DOHH2 (cell line): ENCODE measurements around the gene CHI3L2.

Experiments
- H3F3A ChIP-seq: fragments of 200-600 bp; sonication (generic), shearing (Covaris generic); 2 replicates; pipeline ENCODE4 v1.6.0; 2016; ENCODE audit warnings: antibody characterized with exemption, mild to moderate bottlenecking; ENCODE audit not compliant: control insufficient read depth, insufficient read depth
- H3K27ac ChIP-seq: fragments of 200-600 bp; sonication (generic); 2 replicates; pipeline ENCODE4 v1.5.1; 2014; ENCODE audit warnings: low read depth, mild to moderate bottlenecking, low read length, moderate library complexity
- H3K27me3 ChIP-seq: fragments of 200-600 bp; sonication (generic); 2 replicates; pipeline ENCODE4 v1.6.1; 2014; ENCODE audit warnings: mild to moderate bottlenecking, low read length, mixed read lengths; ENCODE audit not compliant: control insufficient read depth
- H3K36me3 ChIP-seq: fragments of 200-600 bp; sonication (generic); 2 replicates; pipeline ENCODE4 v1.6.1; 2014; ENCODE audit warnings: mild to moderate bottlenecking, low read length, moderate library complexity, mixed read lengths; ENCODE audit not compliant: control insufficient read depth
- H3K4me1 ChIP-seq: fragments of 200-600 bp; sonication (generic); 2 replicates; pipeline ENCODE4 v1.6.1; 2014; ENCODE audit warnings: mild to moderate bottlenecking, low read length, mixed read lengths; ENCODE audit not compliant: control insufficient read depth
- H3K4me2 ChIP-seq: fragments of 200-600 bp; sonication (generic); 2 replicates; pipeline ENCODE4 v1.6.0; 2014; ENCODE audit warnings: mild to moderate bottlenecking, low read length, moderate library complexity
- H3K4me3 ChIP-seq: fragments of 200-600 bp; sonication (generic); 2 replicates; pipeline ENCODE4 v1.5.1; 2014; ENCODE audit warnings: mild to moderate bottlenecking, low read length, mixed read lengths
- H3K79me2 ChIP-seq: fragments of 200-600 bp; sonication (generic); 2 replicates; pipeline ENCODE4 v1.6.1; 2014; ENCODE audit warnings: mild to moderate bottlenecking, low read length, mixed read lengths; ENCODE audit not compliant: control insufficient read depth
- H3K9me2 ChIP-seq: fragments of 200-600 bp; sonication (generic); replicated peaks from 2 replicates; pipeline ENCODE4 v1.6.1; 2014; ENCODE audit warnings: mild to moderate bottlenecking, low read length, mixed read lengths; ENCODE audit not compliant: control insufficient read depth
- H3K9me3 ChIP-seq: fragments of 200-600 bp; sonication (generic); 2 replicates; pipeline ENCODE4 v1.6.1; 2014; ENCODE audit warnings: antibody characterized with exemption, low read length, mixed read lengths; ENCODE audit not compliant: control insufficient read depth, insufficient read depth
- H4K20me1 ChIP-seq: fragments of 200-600 bp; sonication (generic); 2 replicates; pipeline ENCODE4 v1.6.0; 2014; ENCODE audit warnings: low read depth, mild to moderate bottlenecking, antibody characterized with exemption, low read length, moderate library complexity; ENCODE audit not compliant: control insufficient read depth, insufficient read depth
- CTCF ChIP-seq: fragments of 200-600 bp; sonication (generic); IDR thresholded peaks from one replicate; pipeline ENCODE4 v1.5.1; 2014; ENCODE audit warnings: antibody characterized with exemption, mild to moderate bottlenecking, low read depth, low read length; ENCODE audit not compliant: poor library complexity, severe bottlenecking
- EZH2phosphoT487 ChIP-seq: fragments of 200-600 bp; sonication (generic); IDR thresholded peaks from 2 replicates; pipeline ENCODE4 v1.6.1; 2017; ENCODE audit warnings: borderline replicate concordance, mild to moderate bottlenecking, antibody characterized with exemption, low read length, moderate library complexity, mixed read lengths

Gene CHI3L2

GRCh38 chr1:111204201-111204982, 23.1 kb upstream of the CHI3L2 start:
- Histone ChIP-seq H3K9me2 (no peaks in the 10 kb centered on the region), H3K4me1 (peaks cover 92% of the 10 kb centered on the region), H3K79me2 (peaks cover 41% of the 10 kb centered on the region), H3K27me3 (no peaks in the 10 kb centered on the region), H3K9me3 (no peaks in the 10 kb centered on the region), H3K4me3 (peak overlapping the region; percentile 83), H3K36me3 (peaks cover 37% of the 10 kb centered on the region), H3F3A (peaks cover 27% of the 10 kb centered on the region), H3K4me2 (peak overlapping the region; percentile 97), H4K20me1 (no peaks in the 10 kb centered on the region), H3K27ac (peak overlapping the region; percentile 92)
- TF ChIP-seq EZH2phosphoT487 (no peak), CTCF (peak; percentile 42)

- H3K36me3 ChIP-seq, result peaks cover 30% of the 10 kb centered on the region
- H3K27me3 ChIP-seq, result no peaks in the 10 kb centered on the region
- peak overlapping the region; percentile 83 for H3K4me3 ChIP-seq
- H4K20me1 ChIP-seq, result no peaks in the 10 kb centered on the region
- no peak for TF ChIP-seq EZH2phosphoT487
- no peak for TF ChIP-seq CTCF
- H3K27ac ChIP-seq, result peak overlapping the region; percentile 92
- peaks cover 32% of the 10 kb centered on the region for H3F3A ChIP-seq
- no peaks in the 10 kb centered on the region for H3K9me2 ChIP-seq
- peaks cover 86% of the 10 kb centered on the region for H3K4me1 ChIP-seq
- H3K9me3 ChIP-seq, result no peaks in the 10 kb centered on the region
- H3K4me2 ChIP-seq, result peak overlapping the region; percentile 97
- H3K79me2 ChIP-seq, result peaks cover 36% of the 10 kb centered on the region
Observed at GRCh38 chr1:111204983-111205713, 22.4 kb upstream of the CHI3L2 start.

- Histone ChIP-seq H4K20me1 (no peaks in the 10 kb centered on the region), H3F3A (peaks cover 32% of the 10 kb centered on the region), H3K79me2 (peaks cover 31% of the 10 kb centered on the region), H3K27me3 (no peaks in the 10 kb centered on the region), H3K4me1 (peaks cover 81% of the 10 kb centered on the region), H3K9me3 (no peaks in the 10 kb centered on the region), H3K4me2 (peak overlapping the region; percentile 97), H3K36me3 (peaks cover 24% of the 10 kb centered on the region), H3K9me2 (no peaks in the 10 kb centered on the region), H3K27ac (peak overlapping the region; percentile 92), H3K4me3 (peak overlapping the region; percentile 83)
- TF ChIP-seq CTCF, result no peak
- no peak for TF ChIP-seq EZH2phosphoT487
Observed at GRCh38 chr1:111205714-111206050, 21.8 kb upstream of the CHI3L2 start.
